ELR (cell line): Measurements from ENCODE around the gene OTUD5.
"Not testable (repeated sequence)": the region's sequence is repeated elsewhere in the genome, so short reads cannot be mapped to it uniquely, and the experiment has no call there.

Experiments used
- DNase-seq: peaks from one replicate; pipeline ENCODE4 v3.0.0-alpha.2; 2015; ENCODE audit warnings: low read depth

OTUD5 gene

DNA sequence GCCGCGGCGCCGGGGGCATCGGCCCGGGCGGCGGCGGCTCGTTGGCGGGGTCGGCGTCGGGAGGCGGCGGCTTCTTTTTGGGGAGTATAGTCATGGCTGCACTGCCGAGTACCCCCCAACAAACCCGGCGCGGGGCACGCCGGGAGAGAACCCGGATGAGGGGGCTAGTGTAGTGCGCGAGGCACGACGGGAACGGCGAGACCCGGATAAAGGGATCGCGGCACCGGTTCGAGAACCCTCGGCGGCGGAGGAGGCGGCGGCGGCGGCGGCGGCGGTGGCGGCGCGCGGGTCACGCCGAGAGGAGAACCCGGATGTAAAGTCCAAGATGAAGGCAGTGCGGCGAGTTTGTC lies at the start of gene OTUD5:
Gene OTUD5, minus strand, starts transcription at position 131 of the 350 bp plus-strand sequence. Its CDS starts 37 bp downstream, at position 94.
- DNase-seq = peak; percentile 74

- DNase-seq = peak; percentile 4
Observed at GRCh38 chrX:49003696-49004095, 46.3 kb upstream of the OTUD5 start.

DNA sequence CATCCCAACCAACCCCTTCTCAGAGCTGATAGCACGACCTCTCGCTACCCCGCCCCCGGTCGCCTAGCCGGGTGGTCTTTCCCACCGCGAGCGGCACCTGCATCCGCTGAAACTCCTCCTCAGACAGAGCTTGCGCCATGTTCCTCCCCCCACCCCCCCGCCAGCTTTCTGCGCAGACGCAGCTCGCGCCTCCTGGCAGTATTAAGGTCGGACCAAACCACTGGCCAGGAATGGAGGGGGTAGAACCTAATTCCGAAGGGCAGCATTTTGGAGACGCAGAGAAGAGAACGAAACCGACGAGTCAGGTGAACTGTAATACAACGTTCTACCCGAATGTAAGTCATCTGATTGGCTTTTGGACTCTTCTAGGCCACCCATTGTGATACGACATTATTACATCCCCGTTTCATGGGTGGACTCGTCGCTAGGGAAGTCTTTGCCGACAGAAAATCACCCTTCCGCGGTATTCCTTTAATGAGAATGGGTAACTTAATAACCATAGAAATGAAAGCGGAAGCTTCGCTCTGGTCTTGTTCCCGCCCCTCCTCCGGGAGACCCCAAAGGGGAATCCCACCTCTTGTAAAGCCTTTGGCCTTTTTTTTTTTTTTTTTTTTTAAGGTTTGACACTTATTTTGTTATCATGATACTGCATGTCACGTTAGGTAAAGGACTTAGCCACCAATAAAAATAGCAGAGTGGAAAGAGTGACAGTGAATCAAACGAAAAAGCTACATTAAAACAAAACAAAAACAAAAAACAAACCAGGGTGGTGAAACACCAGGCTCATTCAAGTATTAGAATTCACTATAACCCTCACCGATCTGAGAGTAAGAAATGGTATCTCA lies 44.9 kb upstream of the OTUD5 start, which contains the start of gene GRIPAP1:
Gene GRIPAP1, minus strand, starts transcription at position 174 of the 845 bp plus-strand sequence. Its CDS starts 35 bp downstream, at position 139.
- peak; percentile 88 for DNase-seq

DNA sequence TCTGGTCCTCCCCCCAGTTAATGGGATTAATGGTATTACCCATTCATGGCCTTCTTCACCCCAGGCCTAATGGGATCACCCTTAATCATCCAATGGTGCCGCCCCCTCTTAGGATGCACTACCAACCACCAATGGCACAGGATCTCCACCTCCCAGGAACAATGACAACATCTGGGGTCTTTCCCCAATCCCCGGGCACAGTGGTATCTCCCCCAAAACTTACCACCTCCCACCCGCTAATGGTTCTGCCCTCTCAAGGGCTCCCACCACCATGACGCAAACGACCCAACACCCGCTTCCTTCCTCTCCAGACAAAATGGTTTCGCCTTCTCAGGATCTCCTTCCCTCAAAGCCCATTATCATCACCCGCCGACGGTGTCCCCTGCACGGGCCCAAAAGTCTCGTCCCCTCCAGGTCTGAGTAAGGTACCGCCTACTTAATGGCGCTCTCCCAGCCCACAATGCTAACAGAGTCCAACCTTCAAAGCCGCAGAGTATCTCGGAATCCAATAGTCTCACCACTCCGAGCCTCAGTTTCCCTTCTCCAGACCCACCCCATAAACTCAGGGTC lies 44.2 kb upstream of the OTUD5 start:
- DNase-seq = peak; percentile 76

DNA sequence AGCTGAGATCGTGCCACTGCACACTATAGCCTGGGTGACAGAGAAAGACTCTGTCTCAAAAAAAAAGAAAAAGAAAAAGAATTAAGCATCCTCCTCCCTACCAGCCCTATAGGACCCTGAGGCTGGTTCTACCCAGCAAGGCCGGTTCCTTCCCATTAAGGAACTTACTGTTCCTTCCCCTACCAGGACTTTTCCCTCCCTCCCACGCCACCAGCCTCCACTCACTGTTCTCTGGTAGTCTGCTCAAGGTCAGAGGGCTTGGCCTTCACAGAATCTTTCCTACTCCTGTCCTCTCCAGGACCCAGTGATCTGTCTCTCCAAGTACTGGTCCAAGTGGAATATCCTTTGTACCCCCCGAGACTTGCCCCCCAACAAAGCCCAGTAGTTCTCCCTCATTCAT lies 43.2 kb upstream of the OTUD5 start:
- DNase-seq = no peak

- no peak for DNase-seq
Observed at GRCh38 chrX:48999030-48999429, 41.6 kb upstream of the OTUD5 start.

DNA sequence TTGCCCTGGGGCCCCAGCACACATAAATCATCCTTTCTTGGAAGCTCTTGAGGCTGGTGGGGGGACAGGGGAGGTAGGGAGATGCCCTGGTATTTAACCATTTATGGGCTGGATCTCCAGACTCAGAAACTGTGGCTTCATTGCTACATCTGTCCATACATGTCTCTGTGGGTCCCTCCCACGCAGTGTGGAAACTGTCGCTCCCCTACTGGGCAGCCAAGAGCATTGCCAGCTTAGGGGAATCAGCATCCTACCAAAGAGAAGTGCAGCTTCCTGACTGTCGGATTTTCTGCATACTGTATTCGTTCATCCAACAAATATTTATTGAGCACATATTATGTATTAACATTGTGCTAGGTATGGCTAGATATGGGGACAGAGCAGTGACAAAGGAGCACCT lies 41.0 kb upstream of the OTUD5 start:
- DNase-seq = peak; percentile 2

DNA sequence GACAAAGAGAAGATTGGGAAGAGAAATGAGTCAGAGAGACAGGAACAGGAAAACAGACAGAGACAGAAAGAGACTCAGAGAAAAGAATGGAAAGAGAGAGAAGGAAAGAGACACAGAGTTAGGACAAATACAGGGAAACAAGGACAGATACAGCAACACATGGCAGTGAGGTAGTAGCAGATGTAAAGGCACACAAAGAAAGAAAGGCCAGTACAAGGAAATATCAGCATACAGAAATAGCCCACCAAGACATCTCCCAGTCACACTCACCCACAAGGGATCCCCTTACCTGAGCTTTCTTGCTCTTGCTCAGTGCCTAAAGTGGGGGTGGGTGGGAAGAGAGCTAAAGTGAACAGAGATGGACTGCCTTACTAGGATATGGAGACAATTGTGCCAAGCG lies 40.5 kb upstream of the OTUD5 start:
- DNase-seq = no peak

GRCh38 chrX:48997455-48997854 lies 40.0 kb upstream of the OTUD5 start:
- DNase-seq = no peak

- no peak for DNase-seq
Observed at GRCh38 chrX:48996969-48997368, 39.6 kb upstream of the OTUD5 start.

DNA sequence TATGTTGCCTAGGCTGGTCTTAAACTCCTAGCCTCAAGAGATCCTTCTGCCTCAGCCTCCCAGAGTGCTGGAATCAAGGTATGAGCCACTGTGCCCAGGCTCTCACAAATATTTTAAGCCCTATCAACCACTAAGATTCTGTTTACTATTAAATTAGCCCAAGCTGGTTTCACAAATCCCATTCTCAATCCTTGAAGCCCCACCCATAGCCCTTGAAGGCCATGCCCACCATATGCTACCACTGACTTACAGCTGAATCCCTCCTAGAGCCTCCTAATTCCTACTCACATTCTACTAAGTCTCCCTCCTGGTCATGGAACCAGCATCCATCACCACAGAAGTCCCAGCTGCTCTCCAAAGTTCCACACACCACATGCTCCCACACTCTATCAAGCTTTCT lies 34.9 kb upstream of the OTUD5 start:
- no peak for DNase-seq

DNA sequence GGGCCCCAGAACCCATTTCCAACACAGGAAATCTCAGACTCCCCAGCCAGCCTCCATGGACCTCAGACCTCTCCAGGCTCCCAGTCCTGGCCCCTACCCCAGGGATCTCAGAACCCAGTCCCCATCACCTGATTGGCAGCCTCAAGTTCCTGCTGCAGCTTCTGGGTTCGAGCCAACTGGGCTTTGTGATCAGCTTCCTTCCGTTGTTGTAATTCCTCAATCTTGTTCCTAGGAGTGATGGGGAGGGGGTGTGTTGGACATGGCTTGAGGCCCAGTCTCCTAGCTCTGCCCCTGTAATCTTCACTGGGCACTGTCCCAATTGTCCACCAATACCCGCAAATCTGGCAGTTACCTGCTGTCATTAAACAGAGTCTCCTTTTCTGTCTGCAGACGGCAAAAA lies 32.1 kb upstream of the OTUD5 start:
- DNase-seq = no peak

DNA sequence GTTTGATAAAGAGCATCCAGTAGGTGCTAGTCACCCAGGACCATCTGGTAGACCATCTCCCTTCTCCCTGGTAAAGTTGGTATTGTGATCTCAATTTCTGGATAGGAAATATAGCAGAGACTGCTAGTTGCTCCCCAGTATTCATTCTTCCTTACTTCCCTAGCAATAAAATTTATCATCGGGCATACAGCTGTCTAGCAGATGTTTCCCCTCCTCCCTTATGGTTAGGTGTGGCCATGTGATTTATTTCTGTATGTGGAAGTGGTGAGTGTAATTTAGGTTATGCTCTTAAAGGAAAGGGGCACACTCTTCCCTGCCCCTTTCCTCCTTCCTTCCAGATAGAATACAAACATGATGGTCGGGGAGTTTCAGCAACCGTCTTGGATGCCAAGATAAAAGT lies 26.5 kb upstream of the OTUD5 start:
- DNase-seq = no peak

- no peak for DNase-seq
Observed at GRCh38 chrX:48983081-48983480, 25.7 kb upstream of the OTUD5 start.

DNA sequence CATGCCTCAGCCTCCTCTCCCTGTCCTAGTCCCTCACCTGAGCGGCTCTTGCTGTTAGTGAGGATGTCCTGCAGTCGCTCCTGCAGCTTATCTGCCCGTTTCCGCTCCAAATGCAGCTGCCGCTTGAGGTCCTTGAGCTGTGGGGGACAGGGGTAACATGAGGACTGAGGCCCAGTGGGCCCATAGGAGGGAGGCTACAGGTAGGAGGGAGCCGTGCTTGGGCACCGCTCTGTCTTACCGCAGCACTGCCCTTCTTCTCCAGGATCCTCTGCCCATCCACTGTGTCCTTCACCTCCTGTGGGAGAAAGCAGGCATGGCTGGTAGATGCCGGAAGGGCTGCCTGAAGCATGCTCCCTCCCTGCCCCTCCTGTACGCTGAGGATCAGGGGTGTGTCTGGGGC lies 23.8 kb upstream of the OTUD5 start:
- no peak for DNase-seq

DNA sequence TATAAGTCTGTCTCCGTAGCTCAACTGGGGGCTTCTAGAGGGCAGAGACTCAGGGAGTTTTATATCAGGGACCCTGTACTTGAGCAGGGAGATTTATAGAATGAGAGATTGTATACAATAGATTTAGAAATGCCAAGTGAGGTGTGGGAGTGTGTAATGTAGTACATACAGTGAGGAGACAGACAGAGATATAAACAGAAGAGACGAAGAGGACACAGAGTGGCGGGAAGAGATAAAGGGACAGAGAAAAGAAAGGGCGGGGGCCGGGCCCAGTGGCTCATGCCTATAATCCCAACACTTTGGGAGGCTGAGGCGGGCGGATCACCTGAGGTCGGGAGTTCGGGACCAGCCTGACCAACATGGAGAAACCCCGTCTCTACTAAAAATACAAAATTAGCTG lies 22.9 kb upstream of the OTUD5 start:
- DNase-seq = not testable (repeated sequence)

GRCh38 chrX:48978226-48978625 lies 20.8 kb upstream of the OTUD5 start:
- no peak for DNase-seq

GRCh38 chrX:48976086-48976485 lies 18.7 kb upstream of the OTUD5 start:
- DNase-seq = no peak

DNA sequence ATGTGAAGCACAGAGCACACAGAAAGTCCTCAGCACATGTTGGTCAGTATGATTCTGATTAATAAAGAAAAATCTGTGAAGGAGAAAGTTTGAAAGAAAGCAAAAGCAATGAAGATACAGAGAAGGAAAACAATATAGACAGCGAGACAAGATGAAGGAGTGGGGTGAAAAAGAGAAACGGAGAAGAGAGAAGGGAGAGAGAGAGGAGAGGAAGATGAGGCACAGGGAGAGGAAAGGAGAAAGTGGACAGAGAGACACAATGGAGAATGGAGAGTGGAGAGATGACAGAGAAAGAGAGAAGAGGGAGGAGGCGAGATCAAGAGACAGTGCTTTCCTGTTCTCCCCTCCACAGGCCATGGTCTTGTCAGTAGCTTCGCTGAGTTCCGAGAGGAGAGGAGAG lies 18.1 kb upstream of the OTUD5 start:
- DNase-seq = no peak

DNA sequence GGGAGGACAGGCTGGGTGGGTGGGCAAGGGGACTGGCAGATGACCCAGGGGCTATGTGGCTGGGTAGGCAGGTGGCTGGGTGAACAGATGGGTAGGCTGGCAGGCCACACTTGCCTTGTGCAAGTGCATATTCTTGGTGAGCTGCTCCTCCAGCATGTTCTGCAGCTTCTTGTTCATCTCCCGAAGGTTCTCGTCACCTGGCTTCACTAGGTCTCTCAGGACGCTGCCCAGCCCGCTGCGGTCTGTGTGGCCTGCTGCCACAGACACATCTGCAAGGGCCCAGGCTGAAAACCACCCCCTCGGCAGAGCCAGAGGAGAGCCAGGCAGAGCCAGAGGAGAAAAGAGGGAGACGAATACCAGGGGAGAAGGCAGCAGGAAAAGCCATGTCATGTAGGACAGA lies 17.6 kb upstream of the OTUD5 start:
- DNase-seq = no peak

GRCh38 chrX:48974574-48974973 lies 17.2 kb upstream of the OTUD5 start:
- DNase-seq = no peak

- no peak for DNase-seq
Observed at GRCh38 chrX:48974033-48974432, 16.6 kb upstream of the OTUD5 start.

- DNase-seq = peak; percentile 63
Observed at GRCh38 chrX:48972220-48973164, 15.1 kb upstream of the OTUD5 start.
